Measurements from ENCODE around the gene PALLD. TPM values are rescaled to one million over a fixed set of nuclear protein-coding genes. Genes with fewer than 3 reads are reported as not detected.

Gene PALLD
- total RNA-seq, 1 experiment from 2014 or later: 166 TPM

- TF ChIP-seq ZBTB33 (IDR thresholded peaks at IDR 0.05; ENCODE audit: extremely low read depth, insufficient replicate concordance, low read length) (no peak), CTCF (IDR thresholded peaks at IDR 0.05 in 2 of 3, conservative IDR thresholded peaks at IDR 0.05 in 1 of 3; ENCODE audit: borderline replicate concordance in 1 of 3, insufficient read depth in 1 of 3, low read depth in 2 of 3, low read length in 2 of 3) (no peak), EZH2 (IDR thresholded peaks at IDR 0.05) (no peak), CEBPB (IDR thresholded peaks at IDR 0.05; ENCODE audit: low read depth) (no peak), JUND (IDR thresholded peaks at IDR 0.05) (no peak), ZFX (IDR thresholded peaks at IDR 0.05) (no peak)
These were observed 383.3 kb downstream of the PALLD start (continued) for GRCh38 chr4:168880072-168880675.

GRCh38 chr4:168880811-168881595 lies 384.2 kb downstream of the PALLD start:
- ATAC-seq (no peak), DNase-seq (ENCODE audit: low read depth, low spot score) (no peak)
- Histone ChIP-seq H3K27me3 (ENCODE audit: insufficient read depth, low read length) (no peaks in the 10 kb centered on the region), H4K20me1 (ENCODE audit: insufficient read depth) (no peaks in the 10 kb centered on the region), H3K27ac (ENCODE audit: low read depth, low read length) (no peak overlapping the region), H3K4me3 (replicated peaks in 1 of 2; ENCODE audit: low read depth in 1 of 2, low read length in 2 of 2) (no peak overlapping the region), H3K36me3 (ENCODE audit: control insufficient read depth in 1 of 2, insufficient read depth in 2 of 2, low read length in 2 of 2) (peaks cover 9 to 25% of the 10 kb centered on the region in 2 experiments), H3K79me2 (ENCODE audit: insufficient read depth, low read length) (peaks cover 43% of the 10 kb centered on the region), H2AFZ (ENCODE audit: low read depth, low read length, poor library complexity, severe bottlenecking) (no peak overlapping the region), H3K4me2 (ENCODE audit: low read length) (no peak overlapping the region), H3K9me3 (ENCODE audit: control insufficient read depth in 1 of 2, insufficient read depth in 1 of 2, low read depth in 1 of 2, low read length in 2 of 2) (no peaks in the 10 kb centered on the region), H3K9me2 (ENCODE audit: insufficient read depth) (no peaks in the 10 kb centered on the region), H3K9ac (ENCODE audit: low read length) (no peak overlapping the region), H3K4me1 (ENCODE audit: control insufficient read depth in 1 of 2, insufficient read depth in 2 of 2, low read length in 2 of 2) (peaks cover 0 to 29% of the 10 kb centered on the region in 2 experiments; a peak in 2 of 4 replicates)
- ChIA-PET POLR2A (no interaction called here), RAD21 (ENCODE audit: low non-redundant PET in 1 of 2, low total read pairs in 2 of 2, uncharacterized antibody in 2 of 2, unreplicated experiment in 2 of 2) (no interaction called here), CTCF (no interaction called here)
- TF ChIP-seq FOSL1 (IDR thresholded peaks at IDR 0.05; ENCODE audit: low read depth): no peak
- no peak for TF ChIP-seq RAD21 (IDR thresholded peaks at IDR 0.05; ENCODE audit: low read depth)
- no peak for TF ChIP-seq JUND (IDR thresholded peaks at IDR 0.05)
- TF ChIP-seq POLR2AphosphoS5 (IDR thresholded peaks at IDR 0.05; ENCODE audit: low read depth, low read length): no peak
- no peak for TF ChIP-seq EGR1 (IDR thresholded peaks at IDR 0.05; ENCODE audit: low read depth)
- TF ChIP-seq POLR2A (IDR thresholded peaks at IDR 0.05; ENCODE audit: borderline replicate concordance, extremely low read depth, insufficient read depth, insufficient read length): no peak
- no peak for TF ChIP-seq YY1 (IDR thresholded peaks at IDR 0.05; ENCODE audit: extremely low read depth, insufficient replicate concordance, low read depth, low read length)
- intact Hi-C loops (cut with micrococcal nuclease): no loop called here
- BruUV-seq (replicated peaks): TSS peak; percentile 25
